Endothelial cell of umbilical vein (primary cell): ENCODE data around the gene LRRC8A. TPM values are rescaled to one million over a fixed set of nuclear protein-coding genes. Genes with fewer than 3 reads are reported as not detected.

Source experiments
- BruUV-seq: library from RNA; stranded (reverse); fragments of 400-500 nt; replicated peaks from 2 replicates; lab custom pipeline; 2021; lab: Mats Ljungman, UMichigan
- CTCF ChIA-PET: fragments of 300-600, 350-600 bp; sonication (Branson Sonifier 250); formaldehyde crosslinking; loops from one replicate; lab custom pipeline; 2021; ENCODE audit warnings: antibody characterized with exemption, inconsistent platforms; lab: Charles Lee
- POLR2A ChIA-PET: fragments of 300-600, 350-600 bp; sonication (Branson Sonifier 250); formaldehyde crosslinking; loops from one replicate; lab custom pipeline; 2021; ENCODE audit warnings: antibody characterized with exemption, inconsistent platforms; lab: Charles Lee
- DNase-seq: peaks from one replicate; pipeline ENCODE4 v3.0.0-alpha.2; 2011; ENCODE audit warnings: low read depth, low spot score
- FAIRE-seq: peaks from 2 replicates; lab custom pipeline; 2011; peaks lifted over from hg19 to GRCh38; lab: Jason Lieb, UNC
- H2AFZ ChIP-seq: 2 replicates; pipeline ENCODE4 v1.6.0; 2012; ENCODE audit warnings: low read depth, low read length, control low read depth, inconsistent platforms
- H3K27ac ChIP-seq: 2 replicates; pipeline ENCODE4 v1.5.1; 2011; ENCODE audit warnings: low read depth, mild to moderate bottlenecking, control low read depth, low read length, moderate library complexity; ENCODE audit not compliant: insufficient read depth
- H3K27me3 ChIP-seq, 2 experiments: 2 replicates each; pipeline versions ENCODE4 v1.6.0 to v1.6.1; 2011; ENCODE audit warnings: low read length in 2 of 2, mixed read lengths in 1 of 2; ENCODE audit not compliant: control insufficient read depth in 2 of 2, insufficient read depth in 2 of 2
- H3K36me3 ChIP-seq, 2 experiments: 2 replicates in 1 of 2; 3 replicates in 1 of 2; pipeline ENCODE4 v1.5.1; 2011; ENCODE audit warnings: low read length in 2 of 2, mild to moderate bottlenecking in 1 of 2, moderate library complexity in 1 of 2; ENCODE audit not compliant: control insufficient read depth in 2 of 2, insufficient read depth in 2 of 2; ENCODE audit errors: extremely low read depth in 1 of 2
- H3K4me1 ChIP-seq: 3 replicates; pipeline ENCODE4 v1.5.1; 2011; ENCODE audit warnings: mild to moderate bottlenecking, low read length; ENCODE audit not compliant: control insufficient read depth, insufficient read depth; ENCODE audit errors: extremely low read depth
- H3K4me2 ChIP-seq: 2 replicates; pipeline ENCODE4 v1.6.1; 2011; ENCODE audit warnings: low read length, control low read depth, mixed read lengths; ENCODE audit not compliant: insufficient read depth
- H3K4me3 ChIP-seq, 3 experiments: fragments of 200-600 bp in 1 of 3; sonication (generic), shearing (Covaris generic) in 1 of 3; replicated peaks in 1 of 3; 2 replicates each; pipeline ENCODE4 v1.5.1; 2011 to 2016; ENCODE audit warnings: control low read depth in 3 of 3, low read length in 3 of 3, mild to moderate bottlenecking in 2 of 3, inconsistent platforms in 1 of 3, low read depth in 1 of 3, moderate library complexity in 1 of 3; ENCODE audit not compliant: insufficient read depth in 1 of 3
- H3K79me2 ChIP-seq: 2 replicates; pipeline ENCODE4 v1.6.0; 2012; ENCODE audit warnings: low read length, inconsistent platforms; ENCODE audit not compliant: control insufficient read depth, insufficient read depth
- H3K9ac ChIP-seq: replicated peaks from 2 replicates; pipeline ENCODE3; 2011; ENCODE audit warnings: low read length, control low read depth; ENCODE audit not compliant: insufficient read depth; ENCODE audit errors: extremely low read depth
- H3K9me1 ChIP-seq: replicated peaks from 3 replicates; pipeline ENCODE4 v1.6.0; 2011; ENCODE audit warnings: mild to moderate bottlenecking, low read length; ENCODE audit not compliant: control insufficient read depth, insufficient read depth; ENCODE audit errors: extremely low read depth
- H3K9me3 ChIP-seq: replicated peaks from 2 replicates; pipeline ENCODE4 v1.5.1; 2012; ENCODE audit warnings: low read length, inconsistent platforms; ENCODE audit not compliant: control insufficient read depth, insufficient read depth
- H4K20me1 ChIP-seq: replicated peaks from 2 replicates; pipeline ENCODE3; 2011; ENCODE audit warnings: mild to moderate bottlenecking, low read length; ENCODE audit not compliant: control insufficient read depth, insufficient read depth; ENCODE audit errors: extremely low read depth
- EZH2 ChIP-seq: IDR thresholded peaks from 2 replicates; pipeline ENCODE4 v1.6.1; 2012; ENCODE audit warnings: borderline replicate concordance, low read depth, mild to moderate bottlenecking, moderate library complexity, low read length, inconsistent platforms; ENCODE audit not compliant: severe bottlenecking
- FOS ChIP-seq: IDR thresholded peaks from 2 replicates; pipeline ENCODE4 v1.6.1; 2011; ENCODE audit warnings: mild to moderate bottlenecking, low read length, moderate library complexity, borderline replicate concordance; ENCODE audit not compliant: insufficient read depth
- GATA2 ChIP-seq: IDR thresholded peaks from 2 replicates; pipeline ENCODE4 v1.7.0; 2011; ENCODE audit warnings: low read depth, mild to moderate bottlenecking, moderate library complexity, mixed read lengths, low read length; ENCODE audit not compliant: insufficient read length, insufficient read depth
- JUN ChIP-seq: IDR thresholded peaks from 2 replicates; pipeline ENCODE4 v1.6.1; 2011; ENCODE audit warnings: borderline replicate concordance, low read depth; ENCODE audit not compliant: insufficient read length, insufficient read depth
- MYC ChIP-seq: IDR thresholded peaks from one replicate; pipeline ENCODE4 v1.6.1; 2011; ENCODE audit warnings: mild to moderate bottlenecking, low read depth, low read length
- POLR2A ChIP-seq: IDR thresholded peaks from 2 replicates; pipeline ENCODE4 v1.6.1; 2012; ENCODE audit warnings: low read depth, mild to moderate bottlenecking, control low read depth, low read length
- POLR2AphosphoS5 ChIP-seq: IDR thresholded peaks from 2 replicates; pipeline ENCODE4 v1.6.1; 2012; ENCODE audit warnings: low read depth, mild to moderate bottlenecking, control low read depth, low read length, moderate library complexity; ENCODE audit not compliant: insufficient read depth
- dilution Hi-C: fragments of 300-500 bp; cut with MboI; formaldehyde crosslinking; loops from one replicate; pipeline ENCODE4 v1.15.0; 2019; ENCODE audit warnings: low sequenced_read_pairs; ENCODE audit not compliant: extremely low pct_ligation_motif_present
- intact Hi-C: fragments of 100-400 bp; cut with micrococcal nuclease; formaldehyde crosslinking; loops from one replicate; pipeline ENCODE4 v1.10.0; 2022
- polyA plus RNA-seq, 4 experiments: library from polyadenylated mRNA; depleted of rRNA in 3 of 4; stranded (reverse) in 3 of 4; unstranded in 1 of 4; fragments of >200 nt; gene quantifications; 2 replicates each; pipeline versions ENCODE4 v1.2.1 to v1.2.3, GENCODE V29; 2011 to 2012; ENCODE audit warnings: missing spikeins in 1 of 4
- total RNA-seq: library from RNA; stranded (reverse); gene quantifications from 2 replicates; pipeline ENCODE4 v1.2.3, GENCODE V29; 2021
- TF ChIP-seq, protein P1 (sequence below): IDR thresholded peaks from 2 replicates; pipeline ENCODE4 v1.6.1; 2011; ENCODE audit not compliant: insufficient read depth, insufficient read length
- TF ChIP-seq, protein P2 (sequence below), 2 donors: IDR thresholded peaks; 1 replicate in 1 of 2; 2 replicates in 1 of 2; pipeline ENCODE4 v1.5.1; 2011; ENCODE audit warnings: low read length in 2 of 2, mild to moderate bottlenecking in 2 of 2, moderate library complexity in 2 of 2, control low read depth in 1 of 2, inconsistent platforms in 1 of 2, low read depth in 1 of 2; ENCODE audit not compliant: insufficient read depth in 1 of 2; ENCODE audit errors: extremely low read depth in 1 of 2

LRRC8A gene
- total and polyA plus RNA-seq, 2 donors (not counting 3 experiments of a cell fraction or from before 2014, with no cell fraction given), result 99.6 to 129 TPM

DNA sequence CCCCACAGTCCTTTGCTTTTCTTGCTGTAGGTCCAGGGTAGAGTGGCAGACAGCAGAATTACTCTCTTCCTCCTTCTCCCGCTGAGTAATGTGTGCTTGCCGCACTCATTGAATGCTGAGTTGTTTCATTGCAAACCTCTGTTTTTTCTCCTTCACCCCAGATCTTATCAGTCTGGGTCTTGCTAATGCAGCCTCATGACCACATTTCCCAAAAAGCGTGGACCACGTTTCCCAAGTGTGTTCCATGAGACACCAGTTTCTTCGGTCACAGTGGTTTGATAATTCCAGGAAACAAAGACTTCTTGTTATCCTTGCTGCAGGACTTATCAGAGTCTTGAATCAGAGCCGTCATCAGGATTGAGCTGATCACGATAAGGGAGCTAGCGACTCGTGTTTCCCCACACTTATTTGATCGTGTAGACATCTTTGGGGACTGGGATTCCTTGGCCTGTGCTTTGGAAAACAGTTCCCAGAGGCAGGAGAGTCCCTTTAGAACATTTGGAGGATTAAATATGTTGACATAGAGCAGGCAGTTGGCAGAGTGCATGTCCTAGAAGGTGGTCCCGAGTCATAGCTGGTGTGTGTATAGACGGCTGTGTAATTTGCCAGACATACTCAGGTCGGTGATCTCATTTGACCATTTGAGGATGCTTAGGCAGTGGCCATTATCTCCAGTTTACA lies 4.4 kb downstream of the LRRC8A start:
- dilution Hi-C loops, result no loop called here
- CTCF ChIA-PET, result interaction anchor here (1.0 to 1.1 kb wide), 3 partner anchors 13 to 42 kb away, joined by 3 to 4 read pairs (median 4); no protein-coding TSS in a partner anchor
- POLR2A ChIA-PET, result interaction anchor here (0.6 kb wide), 1 partner anchor 683 kb away, joined by 3 read pairs; no protein-coding TSS in a partner anchor

More for the DNA sequence above, 4.4 kb downstream of the LRRC8A start:
- H2AFZ ChIP-seq, result no peak overlapping the region
- H3K9me1 ChIP-seq, result no peaks in the 10 kb centered on the region
- FAIRE-seq (peak; percentile 96), DNase-seq (peak; percentile 76)
- peaks cover 8 to 15% of the 10 kb centered on the region in 2 experiments for H3K36me3 ChIP-seq
- no peak for TF ChIP-seq MYC
- TF ChIP-seq EZH2, result no peak
- peak; percentile 22 for TF ChIP-seq FOS
- TF ChIP-seq POLR2A, result peak; percentile 59
- peak; percentile 54 for TF ChIP-seq POLR2AphosphoS5
- TF ChIP-seq, protein P1, sequence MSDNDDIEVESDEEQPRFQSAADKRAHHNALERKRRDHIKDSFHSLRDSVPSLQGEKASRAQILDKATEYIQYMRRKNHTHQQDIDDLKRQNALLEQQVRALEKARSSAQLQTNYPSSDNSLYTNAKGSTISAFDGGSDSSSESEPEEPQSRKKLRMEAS, result no peak
- TF ChIP-seq, protein P2, sequence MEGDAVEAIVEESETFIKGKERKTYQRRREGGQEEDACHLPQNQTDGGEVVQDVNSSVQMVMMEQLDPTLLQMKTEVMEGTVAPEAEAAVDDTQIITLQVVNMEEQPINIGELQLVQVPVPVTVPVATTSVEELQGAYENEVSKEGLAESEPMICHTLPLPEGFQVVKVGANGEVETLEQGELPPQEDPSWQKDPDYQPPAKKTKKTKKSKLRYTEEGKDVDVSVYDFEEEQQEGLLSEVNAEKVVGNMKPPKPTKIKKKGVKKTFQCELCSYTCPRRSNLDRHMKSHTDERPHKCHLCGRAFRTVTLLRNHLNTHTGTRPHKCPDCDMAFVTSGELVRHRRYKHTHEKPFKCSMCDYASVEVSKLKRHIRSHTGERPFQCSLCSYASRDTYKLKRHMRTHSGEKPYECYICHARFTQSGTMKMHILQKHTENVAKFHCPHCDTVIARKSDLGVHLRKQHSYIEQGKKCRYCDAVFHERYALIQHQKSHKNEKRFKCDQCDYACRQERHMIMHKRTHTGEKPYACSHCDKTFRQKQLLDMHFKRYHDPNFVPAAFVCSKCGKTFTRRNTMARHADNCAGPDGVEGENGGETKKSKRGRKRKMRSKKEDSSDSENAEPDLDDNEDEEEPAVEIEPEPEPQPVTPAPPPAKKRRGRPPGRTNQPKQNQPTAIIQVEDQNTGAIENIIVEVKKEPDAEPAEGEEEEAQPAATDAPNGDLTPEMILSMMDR (IDR thresholded peaks at IDR 0.05; ENCODE audit: extremely low read depth in 1 of 2, insufficient read depth in 1 of 2, low read depth in 1 of 2, low read length in 2 of 2), result no peak
- peak; percentile 1 for TF ChIP-seq JUN
- TF ChIP-seq GATA2, result peak; percentile 99
- no peak overlapping the region for H3K4me3 ChIP-seq
- no TSS peak for BruUV-seq
- intact Hi-C loops, result loop anchor here (1.0 kb wide), 1 partner anchor 25 kb away; no protein-coding TSS in a partner anchor
- H3K27me3 ChIP-seq, result no peaks in the 10 kb centered on the region
- H3K79me2 ChIP-seq, result peaks cover 86% of the 10 kb centered on the region
- no peaks in the 10 kb centered on the region for H4K20me1 ChIP-seq
- peak overlapping the region; percentile 75 for H3K27ac ChIP-seq
- H3K9me3 ChIP-seq, result no peaks in the 10 kb centered on the region
- H3K4me2 ChIP-seq, result peak overlapping the region; percentile 20
- peaks cover 58% of the 10 kb centered on the region for H3K4me1 ChIP-seq
- H3K9ac ChIP-seq, result peak overlapping the region; percentile 5
